ENCODE results near the gene TAS1R3.

GRCh38 chr1:1292851-1293250 lies 38.2 kb upstream of the TAS1R3 start:
- no peak for TF ChIP-seq POLR2A (IDR thresholded peaks at IDR 0.05)
- TF ChIP-seq, protein P1, sequence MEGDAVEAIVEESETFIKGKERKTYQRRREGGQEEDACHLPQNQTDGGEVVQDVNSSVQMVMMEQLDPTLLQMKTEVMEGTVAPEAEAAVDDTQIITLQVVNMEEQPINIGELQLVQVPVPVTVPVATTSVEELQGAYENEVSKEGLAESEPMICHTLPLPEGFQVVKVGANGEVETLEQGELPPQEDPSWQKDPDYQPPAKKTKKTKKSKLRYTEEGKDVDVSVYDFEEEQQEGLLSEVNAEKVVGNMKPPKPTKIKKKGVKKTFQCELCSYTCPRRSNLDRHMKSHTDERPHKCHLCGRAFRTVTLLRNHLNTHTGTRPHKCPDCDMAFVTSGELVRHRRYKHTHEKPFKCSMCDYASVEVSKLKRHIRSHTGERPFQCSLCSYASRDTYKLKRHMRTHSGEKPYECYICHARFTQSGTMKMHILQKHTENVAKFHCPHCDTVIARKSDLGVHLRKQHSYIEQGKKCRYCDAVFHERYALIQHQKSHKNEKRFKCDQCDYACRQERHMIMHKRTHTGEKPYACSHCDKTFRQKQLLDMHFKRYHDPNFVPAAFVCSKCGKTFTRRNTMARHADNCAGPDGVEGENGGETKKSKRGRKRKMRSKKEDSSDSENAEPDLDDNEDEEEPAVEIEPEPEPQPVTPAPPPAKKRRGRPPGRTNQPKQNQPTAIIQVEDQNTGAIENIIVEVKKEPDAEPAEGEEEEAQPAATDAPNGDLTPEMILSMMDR (IDR thresholded peaks at IDR 0.05): no peak

Measured in testis (tissue), 2 donors.